OCI-LY7 (cell line): Measurements from ENCODE around the gene CROT.

Experiments
- EZH2phosphoT487 ChIP-seq: fragments of 200-600 bp; sonication (generic); IDR thresholded peaks from 2 replicates; pipeline ENCODE4 v1.6.1; 2018; ENCODE audit warnings: low read depth, borderline replicate concordance, mild to moderate bottlenecking, mixed run types, antibody characterized with exemption, low read length, moderate library complexity, mixed read lengths
- TF ChIP-seq, protein P1 (sequence below): fragments of 200-600 bp; sonication (generic); conservative IDR thresholded peaks from 2 replicates; pipeline ENCODE4 v1.5.1; 2014; ENCODE audit warnings: mild to moderate bottlenecking, antibody characterized with exemption, low read length, moderate library complexity, mixed read lengths

- TF ChIP-seq, protein P1, sequence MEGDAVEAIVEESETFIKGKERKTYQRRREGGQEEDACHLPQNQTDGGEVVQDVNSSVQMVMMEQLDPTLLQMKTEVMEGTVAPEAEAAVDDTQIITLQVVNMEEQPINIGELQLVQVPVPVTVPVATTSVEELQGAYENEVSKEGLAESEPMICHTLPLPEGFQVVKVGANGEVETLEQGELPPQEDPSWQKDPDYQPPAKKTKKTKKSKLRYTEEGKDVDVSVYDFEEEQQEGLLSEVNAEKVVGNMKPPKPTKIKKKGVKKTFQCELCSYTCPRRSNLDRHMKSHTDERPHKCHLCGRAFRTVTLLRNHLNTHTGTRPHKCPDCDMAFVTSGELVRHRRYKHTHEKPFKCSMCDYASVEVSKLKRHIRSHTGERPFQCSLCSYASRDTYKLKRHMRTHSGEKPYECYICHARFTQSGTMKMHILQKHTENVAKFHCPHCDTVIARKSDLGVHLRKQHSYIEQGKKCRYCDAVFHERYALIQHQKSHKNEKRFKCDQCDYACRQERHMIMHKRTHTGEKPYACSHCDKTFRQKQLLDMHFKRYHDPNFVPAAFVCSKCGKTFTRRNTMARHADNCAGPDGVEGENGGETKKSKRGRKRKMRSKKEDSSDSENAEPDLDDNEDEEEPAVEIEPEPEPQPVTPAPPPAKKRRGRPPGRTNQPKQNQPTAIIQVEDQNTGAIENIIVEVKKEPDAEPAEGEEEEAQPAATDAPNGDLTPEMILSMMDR, result no peak
- TF ChIP-seq EZH2phosphoT487, result no peak
These were observed 9.3 kb upstream of the CROT start for GRCh38 chr7:87336136-87336535.
